Activated CD8-positive, alpha-beta T cell treated with anti-CD3 and anti-CD28 coated beads, Interleukin-2, amount 10 ng/mL, durations not matched to agents 7 days and 5 days (primary cell): ENCODE measurements around the gene CALD1. TPM values are rescaled to one million over a fixed set of nuclear protein-coding genes. Genes with fewer than 3 reads are reported as not detected.

ENCODE experiments used
- ATAC-seq: fragments of 150-1000 bp; cut with Tn5 transposase; one replicate; pipeline ENCODE4 v1.10.0; 2021; ENCODE audit warnings: moderate library complexity
- CTCF ChIA-PET: fragments of 350-600 bp; sonication (Branson Sonifier 250); formaldehyde crosslinking; loops from one replicate; lab custom pipeline; 2021; ENCODE audit warnings: antibody characterized with exemption; lab: Charles Lee
- POLR2A ChIA-PET: fragments of 350-600 bp; sonication (Branson Sonifier 250); formaldehyde crosslinking; loops from one replicate; lab custom pipeline; 2021; ENCODE audit warnings: antibody characterized with exemption; lab: Charles Lee
- DNase-seq: peaks from one replicate; pipeline ENCODE4 v3.0.0-alpha.2; 2020
- H3K27ac Mint-ChIP-seq: one replicate; pipeline ENCODE4 v1.8.0; 2021; ENCODE audit warnings: mild to moderate bottlenecking, mixed read lengths
- H3K27me3 Mint-ChIP-seq: one replicate; pipeline ENCODE4 v1.8.0; 2021; ENCODE audit warnings: low read depth, mixed read lengths
- H3K36me3 Mint-ChIP-seq: one replicate; pipeline ENCODE4 v1.8.0; 2021; ENCODE audit warnings: low read depth, mixed read lengths
- H3K4me1 Mint-ChIP-seq: one replicate; pipeline ENCODE4 v1.8.0; 2021; ENCODE audit warnings: low read depth, mixed read lengths
- H3K4me3 Mint-ChIP-seq: one replicate; pipeline ENCODE4 v1.8.0; 2021; ENCODE audit warnings: mild to moderate bottlenecking, mixed read lengths
- H3K9me3 Mint-ChIP-seq: one replicate; pipeline ENCODE4 v1.8.0; 2022; ENCODE audit warnings: mixed read lengths; ENCODE audit not compliant: insufficient read depth
- total RNA-seq, 2 experiments: library from RNA; stranded (reverse); gene quantifications; one replicate each; pipeline ENCODE4 v1.2.3, GENCODE V29; 2021

The CALD1 gene
- total RNA-seq, 2 experiments from 2014 or later, result 0.55 TPM; not detected in 1

GRCh38 chr7:134992626-134993179 is 213.3 kb downstream of the CALD1 start:
- peaks cover 46% of the 10 kb centered on the region for H3K36me3 Mint-ChIP-seq
- H3K27ac Mint-ChIP-seq, result peak overlapping the region; percentile 65
- ATAC-seq (peak; percentile 35), DNase-seq (peak; percentile 31)
- ChIA-PET POLR2A (interaction anchor here (0.6 to 5.5 kb wide), 2 partner anchors 155 to 158 kb away, joined by 3 to 49 read pairs; partner anchors contain the start of gene TMEM140), CTCF (interaction anchor here (1.0 to 2.1 kb wide), 3 partner anchors 155 to 178 kb away, joined by 6 to 10 read pairs (median 6); partner anchors contain the start of genes CYREN and TMEM140)
- H3K9me3 Mint-ChIP-seq, result no peaks in the 10 kb centered on the region
- H3K4me3 Mint-ChIP-seq, result no peak overlapping the region
- no peaks in the 10 kb centered on the region for H3K27me3 Mint-ChIP-seq
- H3K4me1 Mint-ChIP-seq, result peaks cover 64% of the 10 kb centered on the region

- no peak overlapping the region for H3K27ac Mint-ChIP-seq
- ATAC-seq, result no peak
- H3K4me3 Mint-ChIP-seq, result no peak overlapping the region
- H3K4me1 Mint-ChIP-seq, result peaks cover 61% of the 10 kb centered on the region
- DNase-seq, result no peak
- H3K9me3 Mint-ChIP-seq, result no peaks in the 10 kb centered on the region
- H3K36me3 Mint-ChIP-seq, result peaks cover 46% of the 10 kb centered on the region
- CTCF ChIA-PET, result interaction anchor here (1.4 to 2.1 kb wide), 3 partner anchors 12 to 177 kb away, joined by 3 to 10 read pairs (median 6); partner anchors contain the start of gene CYREN
- H3K27me3 Mint-ChIP-seq, result no peaks in the 10 kb centered on the region
- POLR2A ChIA-PET, result interaction anchor here (5.5 kb wide), 1 partner anchor 154 kb away, joined by 49 read pairs; the partner anchor contains the start of gene TMEM140
Observed at GRCh38 chr7:134993877-134994456, 214.5 kb downstream of the CALD1 start.

GRCh38 chr7:134995239-134996096 is 216.0 kb downstream of the CALD1 start:
- H3K27me3 Mint-ChIP-seq, result no peaks in the 10 kb centered on the region
- CTCF ChIA-PET, result interaction anchor here (0.9 to 2.1 kb wide), 5 partner anchors 9 to 279 kb away, joined by 3 to 31 read pairs (median 4); partner anchors contain the start of genes AGBL3 and CYREN
- DNase-seq, result peak; percentile 57
- H3K4me3 Mint-ChIP-seq, result peak overlapping the region; percentile 4
- POLR2A ChIA-PET, result interaction anchor here (0.6 to 5.5 kb wide), 6 partner anchors 9 to 653 kb away, joined by 3 to 49 read pairs (median 6); partner anchors contain the start of genes AGBL3, CYREN and TMEM140
- H3K9me3 Mint-ChIP-seq, result no peaks in the 10 kb centered on the region
- ATAC-seq, result peak; percentile 81
- H3K27ac Mint-ChIP-seq, result peak overlapping the region; percentile 84
- peaks cover 52% of the 10 kb centered on the region for H3K4me1 Mint-ChIP-seq
- peaks cover 37% of the 10 kb centered on the region for H3K36me3 Mint-ChIP-seq

- Mint-ChIP-seq H3K36me3 (peaks cover 32% of the 10 kb centered on the region), H3K9me3 (no peaks in the 10 kb centered on the region), H3K4me3 (no peak overlapping the region), H3K27ac (peak overlapping the region; percentile 84), H3K27me3 (no peaks in the 10 kb centered on the region), H3K4me1 (peaks cover 47% of the 10 kb centered on the region)
- DNase-seq (no peak), ATAC-seq (peak; percentile 21)
- ChIA-PET CTCF (interaction anchor here (1.0 to 2.1 kb wide), 3 partner anchors 10 to 278 kb away, joined by 3 to 31 read pairs (median 16); partner anchors contain the start of genes AGBL3 and CYREN), POLR2A (interaction anchor here (1.1 to 5.5 kb wide), 4 partner anchors 9 to 174 kb away, joined by 5 to 49 read pairs (median 18); partner anchors contain the start of genes AGBL3, CYREN and TMEM140)
Observed at GRCh38 chr7:134996097-134996550, 216.7 kb downstream of the CALD1 start.

GRCh38 chr7:134997214-134997885 is 217.9 kb downstream of the CALD1 start:
- H3K27me3 Mint-ChIP-seq, result no peaks in the 10 kb centered on the region
- DNase-seq (no peak), ATAC-seq (no peak)
- peaks cover 26% of the 10 kb centered on the region for H3K36me3 Mint-ChIP-seq
- ChIA-PET POLR2A (interaction anchor here (0.8 to 5.5 kb wide), 3 partner anchors 11 to 182 kb away, joined by 3 to 49 read pairs (median 30); partner anchors contain the start of genes AGBL3 and TMEM140), CTCF (interaction anchor here (1.2 kb wide), 1 partner anchor 11 kb away, joined by 7 read pairs; the partner anchor contains the start of gene AGBL3)
- H3K9me3 Mint-ChIP-seq, result no peaks in the 10 kb centered on the region
- no peak overlapping the region for H3K27ac Mint-ChIP-seq
- no peak overlapping the region for H3K4me3 Mint-ChIP-seq
- H3K4me1 Mint-ChIP-seq, result peaks cover 36% of the 10 kb centered on the region

- H3K9me3 Mint-ChIP-seq, result no peaks in the 10 kb centered on the region
- peaks cover 22% of the 10 kb centered on the region for H3K4me1 Mint-ChIP-seq
- H3K27ac Mint-ChIP-seq, result no peak overlapping the region
- peaks cover 22% of the 10 kb centered on the region for H3K36me3 Mint-ChIP-seq
- no peaks in the 10 kb centered on the region for H3K27me3 Mint-ChIP-seq
- H3K4me3 Mint-ChIP-seq, result no peak overlapping the region
- DNase-seq (no peak), ATAC-seq (no peak)
- ChIA-PET CTCF (interaction anchor here (4.2 kb wide), 1 partner anchor 13 kb away, joined by 21 read pairs; the partner anchor contains the start of gene AGBL3), POLR2A (no interaction called here)
Observed at GRCh38 chr7:134999136-134999535, 219.7 kb downstream of the CALD1 start.

GRCh38 chr7:135001390-135002165 is 222.1 kb downstream of the CALD1 start:
- Mint-ChIP-seq H3K36me3 (peaks cover 5% of the 10 kb centered on the region), H3K27ac (no peak overlapping the region), H3K9me3 (no peaks in the 10 kb centered on the region), H3K4me1 (no peaks in the 10 kb centered on the region), H3K27me3 (no peaks in the 10 kb centered on the region), H3K4me3 (no peak overlapping the region)
- POLR2A ChIA-PET, result interaction anchor here (1.1 kb wide), 1 partner anchor 146 kb away, joined by 3 read pairs; the partner anchor contains the start of gene TMEM140
- CTCF ChIA-PET, result interaction anchor here (4.2 kb wide), 1 partner anchor 15 kb away, joined by 21 read pairs; the partner anchor contains the start of gene AGBL3
- no peak for ATAC-seq
- no peak for DNase-seq

- no peak for ATAC-seq
- Mint-ChIP-seq H3K27ac (no peak overlapping the region), H3K4me1 (no peaks in the 10 kb centered on the region), H3K9me3 (peaks cover 10% of the 10 kb centered on the region), H3K27me3 (no peaks in the 10 kb centered on the region), H3K4me3 (no peak overlapping the region), H3K36me3 (peaks cover 2% of the 10 kb centered on the region)
- POLR2A ChIA-PET, result no interaction called here
- no peak for DNase-seq
- CTCF ChIA-PET, result no interaction called here
Observed at GRCh38 chr7:135012229-135012628, 232.8 kb downstream of the CALD1 start.
